Testis (tissue), 3 donors: Measurements from ENCODE around the gene GATB. TPM values are rescaled to one million over a fixed set of nuclear protein-coding genes. Genes with fewer than 3 reads are reported as not detected.

Experiments
- DNase-seq: peaks from one replicate; pipeline ENCODE4 v3.0.0-alpha.2; 2019
- H3K27ac ChIP-seq, 2 donors: fragments of 200-600 bp; sonication (generic); one replicate each; pipeline ENCODE4 v1.5.1; 2019
- H3K27me3 ChIP-seq: fragments of 200-600 bp; sonication (generic); one replicate; pipeline ENCODE4 v1.5.1; 2019
- H3K36me3 ChIP-seq: fragments of 200-600 bp; sonication (generic); one replicate; pipeline ENCODE4 v1.5.1; 2017; ENCODE audit warnings: low read depth; ENCODE audit errors: missing control alignments
- H3K4me1 ChIP-seq: fragments of 200-600 bp; sonication (generic); one replicate; pipeline ENCODE4 v1.5.1; 2019
- H3K4me3 ChIP-seq, 2 donors: fragments of 200-600 bp; sonication (generic); one replicate each; pipeline ENCODE4 v1.5.1; 2017 to 2019
- H3K9me3 ChIP-seq: fragments of 200-600 bp; sonication (generic); one replicate; pipeline ENCODE4 v1.5.1; 2017
- CTCF ChIP-seq, 3 experiments: fragments of 450-650 bp in 2 of 3; fragments of 200-600 bp in 1 of 3; sonication (generic) in 1 of 3; IDR thresholded peaks; one replicate each; pipeline ENCODE4 v1.5.1; 2016 to 2019; ENCODE audit warnings: antibody characterized with exemption in 3 of 3, mild to moderate bottlenecking in 2 of 3, moderate library complexity in 1 of 3
- POLR2A ChIP-seq: fragments of 450-650 bp; IDR thresholded peaks from one replicate; pipeline ENCODE4 v1.6.1; 2017; ENCODE audit warnings: antibody characterized with exemption, mild to moderate bottlenecking, moderate library complexity
- whole genome bisulfite sequencing, 2 donors: methylation state at CpG; one replicate each; pipeline ENCODE4 v1.1.5; 2018; 5-methylcytosine and 5-hydroxymethylcytosine counted together
- intact Hi-C: fragments of 100-400 bp; cut with DNase I; formaldehyde crosslinking; loops from one replicate; pipeline ENCODE4 v1.15.1; 2023; ENCODE audit warnings: low total_unique reads
- polyA plus RNA-seq: library from polyadenylated mRNA; stranded (reverse); fragments of 350-450 nt; fragmentation: Illumina TruSeq; extraction: RNeasy Lipid Tissue Mini Kit (QIAGEN cat#74804); gene quantifications from one replicate; pipeline ENCODE4 v1.2.3, GENCODE V29; 2014; ENCODE audit warnings: low read depth, low replicate concordance; ENCODE audit not compliant: insufficient read depth
- total RNA-seq, 2 donors: library from RNA; depleted of rRNA; stranded (reverse); fragments of >200 nt; gene quantifications; one replicate each; pipeline ENCODE4 v1.2.3, GENCODE V29; 2016

The GATB gene
- total and polyA plus RNA-seq, 3 donors from 2014 or later = 21.9 to 49.4 (median 44.7) TPM

GRCh38 chr4:151797853-151798252 lies 37.0 kb upstream of the GATB start:
- H3K9me3 ChIP-seq = no peaks in the 10 kb centered on the region
- no peaks in the 10 kb centered on the region for H3K4me1 ChIP-seq
- no peak overlapping the region for H3K4me3 ChIP-seq
- DNase-seq = no peak
- H3K27ac ChIP-seq = no peak overlapping the region
- no peak for TF ChIP-seq POLR2A
- TF ChIP-seq CTCF (IDR thresholded peaks at IDR 0.05) = no peak
- intact Hi-C loops = no loop called here
- no peaks in the 10 kb centered on the region for H3K36me3 ChIP-seq
- H3K27me3 ChIP-seq = no peaks in the 10 kb centered on the region

- H3K27ac ChIP-seq = no peak overlapping the region
- intact Hi-C loops = no loop called here
- no peaks in the 10 kb centered on the region for H3K36me3 ChIP-seq
- H3K9me3 ChIP-seq = no peaks in the 10 kb centered on the region
- no peaks in the 10 kb centered on the region for H3K27me3 ChIP-seq
- no peak overlapping the region for H3K4me3 ChIP-seq
- no peak for DNase-seq
- 73 to 84% methylated on average over 3 of the region's 3 CpGs for WGBS, 2 donors
- peaks cover 6% of the 10 kb centered on the region for H3K4me1 ChIP-seq
- TF ChIP-seq POLR2A (no peak), CTCF (IDR thresholded peaks at IDR 0.05) (no peak)
Observed at GRCh38 chr4:151797131-151797530, 36.3 kb upstream of the GATB start.

GRCh38 chr4:151796106-151796505 lies 35.3 kb upstream of the GATB start:
- TF ChIP-seq CTCF (IDR thresholded peaks at IDR 0.05) = no peak
- no peak for TF ChIP-seq POLR2A
- 83 to 95% methylated on average over 3 of the region's 3 CpGs for whole genome bisulfite sequencing, 2 donors
- H3K36me3 ChIP-seq = no peaks in the 10 kb centered on the region
- H3K4me1 ChIP-seq = peaks cover 9% of the 10 kb centered on the region
- DNase-seq = no peak
- H3K9me3 ChIP-seq = no peaks in the 10 kb centered on the region
- intact Hi-C loops = no loop called here
- H3K4me3 ChIP-seq = no peak overlapping the region
- no peaks in the 10 kb centered on the region for H3K27me3 ChIP-seq
- no peak overlapping the region for H3K27ac ChIP-seq

- DNase-seq = no peak
- 83 to 90% methylated on average over 4 of the region's 4 CpGs for WGBS, 2 donors
- Histone ChIP-seq H3K4me1 (peaks cover 9% of the 10 kb centered on the region), H3K27me3 (no peaks in the 10 kb centered on the region), H3K27ac (peak overlapping the region in 1 of 2 donors; percentile 3), H3K9me3 (no peaks in the 10 kb centered on the region), H3K4me3 (no peak overlapping the region), H3K36me3 (no peaks in the 10 kb centered on the region)
- intact Hi-C loops = no loop called here
- TF ChIP-seq POLR2A (no peak), CTCF (IDR thresholded peaks at IDR 0.05) (no peak)
Observed at GRCh38 chr4:151792995-151793394, 32.2 kb upstream of the GATB start.

- no peak for DNase-seq
- WGBS, 2 donors = 74 to 83% methylated on average over 4 of the region's 4 CpGs
- Histone ChIP-seq H3K27me3 (no peaks in the 10 kb centered on the region), H3K36me3 (no peaks in the 10 kb centered on the region), H3K9me3 (no peaks in the 10 kb centered on the region), H3K4me1 (peaks cover 9% of the 10 kb centered on the region), H3K4me3 (no peak overlapping the region), H3K27ac (peak overlapping the region in 1 of 2 donors; percentile 3)
- TF ChIP-seq POLR2A = no peak
- TF ChIP-seq CTCF (IDR thresholded peaks at IDR 0.05) = no peak
- intact Hi-C loops = no loop called here
Observed at GRCh38 chr4:151792530-151792929, 31.7 kb upstream of the GATB start.
